ENCODE results near the gene COQ9.

The COQ9 gene

GRCh38 chr16:57484515-57485005 lies 37.3 kb downstream of the COQ9 start:
- H3K9me3 ChIP-seq (ENCODE audit: control insufficient read depth, insufficient read depth, low read depth, low read length): no peaks in the 10 kb centered on the region
- peak; percentile 67 for TF ChIP-seq PRDM10 (tag by site-specific recombination; IDR thresholded peaks at IDR 0.05)
- TF ChIP-seq ZNF16 (tag by site-specific recombination; IDR thresholded peaks at IDR 0.05; ENCODE audit: low read depth): no peak
- TF ChIP-seq, protein P1, sequence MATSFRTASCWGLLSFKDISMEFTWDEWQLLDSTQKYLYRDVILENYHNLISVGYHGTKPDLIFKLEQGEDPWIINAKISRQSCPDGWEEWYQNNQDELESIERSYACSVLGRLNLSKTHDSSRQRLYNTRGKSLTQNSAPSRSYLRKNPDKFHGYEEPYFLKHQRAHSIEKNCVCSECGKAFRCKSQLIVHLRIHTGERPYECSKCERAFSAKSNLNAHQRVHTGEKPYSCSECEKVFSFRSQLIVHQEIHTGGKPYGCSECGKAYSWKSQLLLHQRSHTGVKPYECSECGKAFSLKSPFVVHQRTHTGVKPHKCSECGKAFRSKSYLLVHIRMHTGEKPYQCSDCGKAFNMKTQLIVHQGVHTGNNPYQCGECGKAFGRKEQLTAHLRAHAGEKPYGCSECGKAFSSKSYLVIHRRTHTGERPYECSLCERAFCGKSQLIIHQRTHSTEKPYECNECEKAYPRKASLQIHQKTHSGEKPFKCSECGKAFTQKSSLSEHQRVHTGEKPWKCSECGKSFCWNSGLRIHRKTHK (tag by site-specific recombination; IDR thresholded peaks at IDR 0.05): no peak
- TF ChIP-seq ZNF133 (tag by site-specific recombination; IDR thresholded peaks at IDR 0.05): no peak
- no peak for TF ChIP-seq ZNF501 (tag by site-specific recombination; IDR thresholded peaks at IDR 0.05)
- H3K27ac ChIP-seq (ENCODE audit: extremely low read depth, low read depth, low read length): no peak overlapping the region
- CTCF ChIA-PET: interaction anchor here (2.5 kb wide), 1 partner anchor 35 kb away, joined by 10 read pairs; no protein-coding TSS in a partner anchor
- POLR2A ChIA-PET: interaction anchor here (1.6 kb wide), 1 partner anchor 22 kb away, joined by 6 read pairs; the partner anchor contains the start of gene POLR2C
- H3K36me3 ChIP-seq (ENCODE audit: control insufficient read depth in 2 of 2, insufficient read depth in 1 of 2, low read length in 2 of 2): no peaks in the 10 kb centered on the region
- no peaks in the 10 kb centered on the region for H3K4me1 ChIP-seq (ENCODE audit: control insufficient read depth, insufficient read depth, low read length)
- H3K4me3 ChIP-seq (ENCODE audit: low read depth, low read length): no peak overlapping the region

DNA sequence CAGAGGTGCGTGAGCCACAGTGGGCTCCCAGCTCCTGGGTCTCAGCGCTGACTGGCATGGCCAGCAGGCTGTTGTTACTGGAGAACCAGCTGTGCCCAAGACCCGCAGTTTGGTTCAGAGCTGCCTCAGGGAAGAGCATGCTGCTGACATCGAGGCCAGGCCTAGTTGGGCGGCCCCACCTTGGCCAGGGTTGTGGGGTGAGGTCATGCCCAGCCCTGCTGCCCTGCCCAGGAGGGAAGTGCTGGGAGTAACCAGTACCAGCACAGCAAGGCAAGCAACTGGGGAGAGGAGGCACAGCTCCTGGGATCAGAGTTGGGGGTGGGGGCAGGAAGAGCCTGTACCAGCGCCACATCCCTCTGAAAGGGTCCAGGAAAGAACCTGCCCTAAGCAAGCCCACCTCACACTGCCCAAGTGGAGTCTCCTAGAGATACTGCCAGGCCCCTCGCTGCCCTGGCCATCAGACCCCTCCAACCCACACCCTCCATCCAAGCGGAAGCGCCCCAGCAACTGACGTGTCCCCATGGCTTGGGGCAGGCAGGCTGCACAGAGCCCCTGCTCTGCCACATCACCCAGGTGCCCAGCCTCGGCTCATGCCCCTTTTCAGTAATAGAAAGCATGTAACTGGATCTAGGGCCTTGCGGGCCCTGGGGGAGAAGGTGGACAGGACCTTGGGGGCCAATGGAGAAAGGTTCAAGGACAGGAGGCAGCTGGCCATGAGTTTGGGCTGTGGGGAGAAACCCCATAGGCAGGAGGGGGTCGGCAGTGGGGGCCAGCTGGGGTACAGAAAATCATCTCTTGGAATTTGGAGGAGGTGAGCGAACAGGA lies 38.0 kb downstream of the COQ9 start:
- no peak overlapping the region for H3K27ac ChIP-seq (ENCODE audit: extremely low read depth, low read depth, low read length)
- TF ChIP-seq SP2 (tag by site-specific recombination; IDR thresholded peaks at IDR 0.05) (no peak), KLF17 (tag by site-specific recombination; IDR thresholded peaks at IDR 0.05) (0 out of 2 replicates have a peak, but pooled peaks have one; percentile 46), ZNF341 (tag by site-specific recombination; IDR thresholded peaks at IDR 0.05; ENCODE audit: low read depth) (peak; percentile 59), ZNF692 (tag by site-specific recombination; IDR thresholded peaks at IDR 0.05) (peak; percentile 75), KLF1 (tag by site-specific recombination; IDR thresholded peaks at IDR 0.05) (0 out of 2 replicates have a peak, but pooled peaks have one; percentile 45), SP3 (tag by site-specific recombination; IDR thresholded peaks at IDR 0.05) (0 out of 2 replicates have a peak, but pooled peaks have one; percentile 4)
- H3K36me3 ChIP-seq (ENCODE audit: control insufficient read depth in 2 of 2, insufficient read depth in 1 of 2, low read length in 2 of 2): no peaks in the 10 kb centered on the region
- H3K9me3 ChIP-seq (ENCODE audit: control insufficient read depth, insufficient read depth, low read depth, low read length): no peaks in the 10 kb centered on the region
- ChIA-PET CTCF (interaction anchor here (2.5 kb wide), 1 partner anchor 35 kb away, joined by 10 read pairs; no protein-coding TSS in a partner anchor), POLR2A (interaction anchor here (1.6 kb wide), 1 partner anchor 23 kb away, joined by 6 read pairs; the partner anchor contains the start of gene POLR2C)
- no peaks in the 10 kb centered on the region for H3K4me1 ChIP-seq (ENCODE audit: control insufficient read depth, insufficient read depth, low read length)
- H3K4me3 ChIP-seq (ENCODE audit: low read depth, low read length): peak overlapping the region; percentile 65
